Measurements from ENCODE around the gene EMID1.

DNA sequence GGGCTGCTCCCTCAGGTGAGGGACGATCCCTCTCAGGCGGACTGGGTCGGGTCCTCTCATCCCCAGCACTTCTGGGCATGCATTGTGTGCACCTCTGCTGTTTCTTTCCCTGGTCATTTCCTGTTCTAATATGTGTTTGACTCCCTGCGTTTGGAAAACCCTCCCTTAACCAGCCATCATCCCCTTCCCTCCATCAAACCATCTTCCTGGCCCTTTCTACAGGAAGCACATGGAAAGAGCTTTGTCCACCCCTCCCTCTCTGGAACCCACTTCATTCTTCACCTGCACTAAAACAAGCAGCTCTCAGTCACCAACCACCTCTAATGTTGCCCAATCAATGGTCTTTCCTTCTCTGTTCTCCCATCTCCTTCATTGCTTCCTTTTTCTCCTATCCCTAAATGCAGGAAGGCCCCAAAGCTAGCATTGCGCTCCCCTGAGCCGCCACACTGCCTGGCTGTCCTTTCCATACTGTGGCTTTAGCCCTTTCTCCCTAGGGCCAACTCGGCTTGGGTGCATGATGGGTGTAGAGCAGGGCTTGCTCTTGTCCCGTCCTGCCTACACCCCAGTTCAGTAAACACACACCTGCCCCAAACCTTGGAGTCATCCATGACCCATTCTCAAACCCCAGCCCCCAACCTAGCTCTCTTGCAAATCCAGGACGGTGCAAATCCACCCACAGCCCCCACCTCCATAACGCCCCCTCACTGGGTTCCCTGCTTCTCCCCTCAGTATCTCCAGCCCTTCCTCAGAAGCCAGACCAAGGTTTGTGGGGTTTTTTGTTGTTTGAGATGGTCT, 95.3 kb downstream of the EMID1 start:
- TF ChIP-seq, protein P1, sequence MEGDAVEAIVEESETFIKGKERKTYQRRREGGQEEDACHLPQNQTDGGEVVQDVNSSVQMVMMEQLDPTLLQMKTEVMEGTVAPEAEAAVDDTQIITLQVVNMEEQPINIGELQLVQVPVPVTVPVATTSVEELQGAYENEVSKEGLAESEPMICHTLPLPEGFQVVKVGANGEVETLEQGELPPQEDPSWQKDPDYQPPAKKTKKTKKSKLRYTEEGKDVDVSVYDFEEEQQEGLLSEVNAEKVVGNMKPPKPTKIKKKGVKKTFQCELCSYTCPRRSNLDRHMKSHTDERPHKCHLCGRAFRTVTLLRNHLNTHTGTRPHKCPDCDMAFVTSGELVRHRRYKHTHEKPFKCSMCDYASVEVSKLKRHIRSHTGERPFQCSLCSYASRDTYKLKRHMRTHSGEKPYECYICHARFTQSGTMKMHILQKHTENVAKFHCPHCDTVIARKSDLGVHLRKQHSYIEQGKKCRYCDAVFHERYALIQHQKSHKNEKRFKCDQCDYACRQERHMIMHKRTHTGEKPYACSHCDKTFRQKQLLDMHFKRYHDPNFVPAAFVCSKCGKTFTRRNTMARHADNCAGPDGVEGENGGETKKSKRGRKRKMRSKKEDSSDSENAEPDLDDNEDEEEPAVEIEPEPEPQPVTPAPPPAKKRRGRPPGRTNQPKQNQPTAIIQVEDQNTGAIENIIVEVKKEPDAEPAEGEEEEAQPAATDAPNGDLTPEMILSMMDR (IDR thresholded peaks at IDR 0.05): no peak
- no peak for TF ChIP-seq GATA2 (CRISPR knock-in tag; IDR thresholded peaks at IDR 0.05)
- TF ChIP-seq POLR2AphosphoS5 (IDR thresholded peaks at IDR 0.05; ENCODE audit: low read depth, low read length): 0 out of 2 replicates have a peak, but pooled peaks have one; percentile 15
- no peak for TF ChIP-seq MXI1 (IDR thresholded peaks at IDR 0.05; ENCODE audit: low read depth, low read length)
- TF ChIP-seq, protein P2, sequence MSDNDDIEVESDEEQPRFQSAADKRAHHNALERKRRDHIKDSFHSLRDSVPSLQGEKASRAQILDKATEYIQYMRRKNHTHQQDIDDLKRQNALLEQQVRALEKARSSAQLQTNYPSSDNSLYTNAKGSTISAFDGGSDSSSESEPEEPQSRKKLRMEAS (IDR thresholded peaks at IDR 0.05; ENCODE audit: low read depth): no peak
- TF ChIP-seq RCOR1 (IDR thresholded peaks at IDR 0.05; ENCODE audit: low read length): no peak
- TF ChIP-seq RAD21 (IDR thresholded peaks at IDR 0.05; ENCODE audit: low read length): no peak
- no peak for TF ChIP-seq EP300 (IDR thresholded peaks at IDR 0.05; ENCODE audit: borderline replicate concordance in 1 of 2, low read depth in 1 of 2, low read length in 1 of 2)
- peak; percentile 58; the same call in 1 of the 2 replicates for TF ChIP-seq SIN3A (IDR thresholded peaks at IDR 0.05; ENCODE audit: borderline replicate concordance, low read depth, low read length)
- no peak for TF ChIP-seq SMC3 (IDR thresholded peaks at IDR 0.05; ENCODE audit: low read depth, low read length)
- no peak for TF ChIP-seq TAF1 (IDR thresholded peaks at IDR 0.05; ENCODE audit: borderline replicate concordance, low read depth, low read length)
- no peak for TF ChIP-seq ELF1 (IDR thresholded peaks at IDR 0.05)
- TF ChIP-seq RFX5 (IDR thresholded peaks at IDR 0.05; ENCODE audit: low read length): no peak
